GM06990 (cell line): ENCODE data around the gene PACSIN1.

Experiments used
- DNase-seq: peaks from one replicate; pipeline ENCODE4 v3.0.0-alpha.2; 2011; ENCODE audit not compliant: insufficient read length; ENCODE audit errors: extremely low read depth
- H3K27me3 ChIP-seq: replicated peaks from 2 replicates; pipeline ENCODE4 v1.6.0; 2011; ENCODE audit warnings: low read length; ENCODE audit not compliant: control insufficient read depth, insufficient read depth
- H3K36me3 ChIP-seq: 2 replicates; pipeline ENCODE4 v1.5.1; 2011; ENCODE audit warnings: low read length; ENCODE audit not compliant: control insufficient read depth, insufficient read depth
- H3K4me3 ChIP-seq: replicated peaks from 2 replicates; pipeline ENCODE4 v1.5.1; 2011; ENCODE audit warnings: low read depth, mild to moderate bottlenecking, control low read depth, low read length
- TF ChIP-seq, protein P1 (sequence below): IDR thresholded peaks from 2 replicates; pipeline ENCODE4 v1.5.1; 2011; ENCODE audit warnings: low read length, control low read depth, mild to moderate bottlenecking, inconsistent platforms; ENCODE audit not compliant: insufficient read depth, poor library complexity, severe bottlenecking

PACSIN1 gene

DNA sequence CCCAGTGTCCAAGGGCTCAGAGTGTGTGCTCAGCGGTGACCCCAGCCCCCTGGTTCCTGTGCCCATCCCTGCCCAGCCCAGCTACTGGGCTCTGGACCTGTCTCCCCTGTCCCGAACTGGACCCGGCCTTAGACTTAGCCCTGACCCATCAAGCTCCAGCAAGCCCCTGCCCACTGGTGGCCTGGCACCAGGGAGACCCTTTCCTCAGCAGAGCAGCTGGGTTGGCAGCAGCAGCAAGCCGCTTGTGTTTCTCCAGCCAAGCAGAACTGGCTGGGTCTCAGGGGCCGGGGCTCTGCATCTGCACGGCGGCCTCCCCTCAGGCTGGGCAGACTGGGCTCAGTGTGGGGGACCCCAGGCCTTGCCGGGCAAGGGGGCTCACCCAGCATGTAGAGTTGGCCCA, 89.5 kb downstream of the PACSIN1 start:
- TF ChIP-seq, protein P1, sequence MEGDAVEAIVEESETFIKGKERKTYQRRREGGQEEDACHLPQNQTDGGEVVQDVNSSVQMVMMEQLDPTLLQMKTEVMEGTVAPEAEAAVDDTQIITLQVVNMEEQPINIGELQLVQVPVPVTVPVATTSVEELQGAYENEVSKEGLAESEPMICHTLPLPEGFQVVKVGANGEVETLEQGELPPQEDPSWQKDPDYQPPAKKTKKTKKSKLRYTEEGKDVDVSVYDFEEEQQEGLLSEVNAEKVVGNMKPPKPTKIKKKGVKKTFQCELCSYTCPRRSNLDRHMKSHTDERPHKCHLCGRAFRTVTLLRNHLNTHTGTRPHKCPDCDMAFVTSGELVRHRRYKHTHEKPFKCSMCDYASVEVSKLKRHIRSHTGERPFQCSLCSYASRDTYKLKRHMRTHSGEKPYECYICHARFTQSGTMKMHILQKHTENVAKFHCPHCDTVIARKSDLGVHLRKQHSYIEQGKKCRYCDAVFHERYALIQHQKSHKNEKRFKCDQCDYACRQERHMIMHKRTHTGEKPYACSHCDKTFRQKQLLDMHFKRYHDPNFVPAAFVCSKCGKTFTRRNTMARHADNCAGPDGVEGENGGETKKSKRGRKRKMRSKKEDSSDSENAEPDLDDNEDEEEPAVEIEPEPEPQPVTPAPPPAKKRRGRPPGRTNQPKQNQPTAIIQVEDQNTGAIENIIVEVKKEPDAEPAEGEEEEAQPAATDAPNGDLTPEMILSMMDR: no peak
- Histone ChIP-seq H3K27me3 (no peaks in the 10 kb centered on the region; the same call in 1 of the 2 replicates), H3K36me3 (no peaks in the 10 kb centered on the region), H3K4me3 (no peak overlapping the region)
- DNase-seq: no peak

DNA sequence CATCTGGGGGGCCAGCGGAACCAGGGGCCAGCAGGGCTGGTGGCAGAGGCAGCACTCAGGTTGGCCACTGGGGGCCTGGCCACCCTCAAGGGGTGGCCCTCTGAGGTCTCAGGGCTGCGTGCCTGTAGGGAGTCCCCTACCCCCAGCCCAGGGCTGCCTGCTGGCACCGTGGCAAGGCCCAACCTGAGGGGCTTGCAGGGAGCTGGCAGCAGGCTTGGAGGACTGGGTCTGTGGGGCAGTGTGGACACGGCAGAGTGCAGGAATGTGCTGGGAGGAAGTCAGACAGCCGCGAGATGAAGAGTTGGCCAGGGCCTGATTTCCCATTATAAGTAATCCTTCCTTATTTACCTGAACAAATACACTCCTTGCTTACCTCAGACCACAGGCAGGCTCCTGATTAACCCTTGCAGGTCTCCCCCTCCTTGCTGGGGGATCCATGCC, 90.2 kb downstream of the PACSIN1 start, which contains the start of gene SPDEF:
Gene SPDEF (minus strand): TSS at position 299 of the 441 bp plus-strand sequence. CDS start 11,874 bp downstream, outside the sequence.
- Histone ChIP-seq H3K27me3 (no peaks in the 10 kb centered on the region; the same call in 1 of the 2 replicates), H3K4me3 (no peak within 1 kb of the TSS), H3K36me3 (no peaks in the 10 kb centered on the region)
- DNase-seq: no peak
- TF ChIP-seq, protein P1: no peak

DNA sequence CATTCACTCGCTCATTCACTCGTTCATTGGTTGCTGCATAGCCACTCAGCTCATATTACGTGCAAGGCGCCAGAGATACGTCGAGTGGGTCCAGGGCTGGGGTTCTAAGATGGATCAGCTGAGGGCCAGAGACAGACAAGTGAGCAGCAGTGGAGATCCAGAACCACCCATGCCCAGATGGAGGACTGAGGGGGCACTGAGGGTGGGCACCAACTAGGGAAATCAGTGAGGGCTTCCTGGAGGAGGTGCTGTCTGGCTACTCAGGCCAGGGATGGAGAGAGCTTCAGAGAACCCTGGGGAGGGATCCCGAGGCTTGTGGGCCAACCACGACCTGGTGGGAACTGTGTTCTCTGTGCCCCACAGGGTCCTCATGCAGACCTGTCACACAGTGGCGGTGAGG, 90.6 kb downstream of the PACSIN1 start:
- Histone ChIP-seq H3K27me3 (no peaks in the 10 kb centered on the region; the same call in 1 of the 2 replicates), H3K36me3 (no peaks in the 10 kb centered on the region), H3K4me3 (no peak overlapping the region)
- DNase-seq: no peak
- TF ChIP-seq, protein P1: no peak

DNA sequence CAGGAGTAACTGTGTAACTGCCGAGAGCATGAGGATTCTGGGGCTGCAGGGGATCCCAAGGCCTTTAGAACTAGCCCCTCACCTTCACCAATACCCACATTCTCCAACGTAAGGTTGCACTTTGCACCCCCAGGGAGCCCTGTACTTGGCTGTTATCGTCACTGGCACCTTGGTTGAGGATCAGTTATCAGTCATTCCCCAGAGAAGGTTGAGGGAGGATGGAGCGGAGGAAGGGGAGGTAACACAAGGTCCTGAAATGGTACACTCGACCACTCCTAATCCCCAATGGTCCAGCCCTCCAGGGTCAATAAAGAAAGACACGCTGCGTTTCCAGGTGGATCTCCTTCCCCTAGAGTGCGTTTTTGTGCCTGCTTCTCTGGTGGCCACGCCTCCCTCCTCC, 91.4 kb downstream of the PACSIN1 start:
- Histone ChIP-seq H3K4me3 (no peak overlapping the region), H3K36me3 (no peaks in the 10 kb centered on the region), H3K27me3 (no peaks in the 10 kb centered on the region)
- no peak for DNase-seq
- TF ChIP-seq, protein P1: no peak

DNA sequence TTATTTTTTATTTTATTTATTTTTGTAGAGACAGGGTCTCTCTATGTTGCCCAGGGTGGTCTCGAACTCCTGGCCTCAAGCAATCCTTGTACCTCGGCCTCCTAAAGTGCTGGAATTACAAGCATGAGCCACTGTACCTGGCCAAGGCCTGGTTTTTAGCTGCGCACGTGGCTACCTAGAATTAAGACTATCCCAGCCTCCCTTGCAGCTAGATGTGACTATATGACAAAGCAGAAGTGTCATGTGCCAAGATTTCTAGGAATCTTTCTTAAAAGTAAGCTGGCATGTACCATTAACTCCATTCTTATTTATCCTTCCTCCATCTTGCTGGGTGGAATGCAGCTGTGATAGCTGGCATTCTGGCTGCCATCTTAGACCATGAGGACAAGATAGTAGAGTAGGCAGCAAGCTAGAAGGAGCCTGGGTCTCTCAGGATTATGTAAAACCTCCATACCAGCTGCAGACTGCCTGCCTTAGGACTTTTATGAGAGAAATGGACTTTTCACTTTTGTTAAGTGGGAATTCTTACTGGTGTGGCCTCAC, 92.4 kb downstream of the PACSIN1 start:
- Histone ChIP-seq H3K36me3 (no peaks in the 10 kb centered on the region), H3K27me3 (no peaks in the 10 kb centered on the region), H3K4me3 (no peak overlapping the region)
- DNase-seq: no peak
- TF ChIP-seq, protein P1: no peak

DNA sequence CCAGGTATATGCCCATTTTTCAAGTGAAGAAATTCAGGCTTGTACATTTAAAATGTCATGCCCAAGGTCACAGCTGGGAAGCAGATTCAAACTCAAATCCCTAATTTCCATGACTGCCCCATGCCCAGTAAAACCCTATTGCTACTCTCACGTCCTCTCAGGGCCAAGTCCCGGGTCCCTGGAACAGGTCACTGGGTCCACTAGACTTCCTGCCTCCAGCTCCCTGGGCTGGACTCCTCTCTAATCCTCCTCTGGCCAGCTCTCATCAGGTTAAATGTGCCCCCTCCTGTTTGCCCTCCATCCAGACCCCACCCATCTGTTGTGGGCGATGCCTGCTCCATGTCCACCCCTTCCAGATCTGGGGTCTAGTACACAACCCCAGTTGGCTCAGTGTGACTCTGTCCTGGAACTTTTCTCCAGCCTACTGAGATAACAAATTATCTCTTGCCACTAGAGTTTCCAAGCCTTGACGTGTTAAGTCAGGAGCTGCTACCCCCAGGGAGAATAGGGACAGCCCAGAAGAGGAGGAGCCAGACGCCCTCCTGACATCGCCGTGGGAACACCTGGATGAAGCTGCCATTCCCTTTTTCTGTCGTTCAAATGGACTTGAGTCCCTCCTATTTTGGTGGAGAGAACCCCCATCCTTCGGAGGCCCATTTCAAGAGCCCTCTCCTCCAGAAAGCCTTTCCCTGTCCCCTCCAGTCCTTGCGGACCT, 93.9 kb downstream of the PACSIN1 start:
- no peak for DNase-seq
- no peaks in the 10 kb centered on the region for H3K36me3 ChIP-seq
- TF ChIP-seq, protein P1: no peak
- H3K27me3 ChIP-seq: no peaks in the 10 kb centered on the region
- no peak overlapping the region for H3K4me3 ChIP-seq
